ENCODE data around the gene LALBA. TPM values are rescaled to one million over a fixed set of nuclear protein-coding genes. Genes with fewer than 3 reads are reported as not detected.
"Not testable (repeated sequence)": the region's sequence is repeated elsewhere in the genome, so short reads cannot be mapped to it uniquely, and the experiment has no call there.

The LALBA gene
- total and polyA plus RNA-seq, 9 of the 15 experiments (the other 6 are each of a cell fraction or from before 2014, with no cell fraction given), result 0.21 TPM; not detected in 8

DNA sequence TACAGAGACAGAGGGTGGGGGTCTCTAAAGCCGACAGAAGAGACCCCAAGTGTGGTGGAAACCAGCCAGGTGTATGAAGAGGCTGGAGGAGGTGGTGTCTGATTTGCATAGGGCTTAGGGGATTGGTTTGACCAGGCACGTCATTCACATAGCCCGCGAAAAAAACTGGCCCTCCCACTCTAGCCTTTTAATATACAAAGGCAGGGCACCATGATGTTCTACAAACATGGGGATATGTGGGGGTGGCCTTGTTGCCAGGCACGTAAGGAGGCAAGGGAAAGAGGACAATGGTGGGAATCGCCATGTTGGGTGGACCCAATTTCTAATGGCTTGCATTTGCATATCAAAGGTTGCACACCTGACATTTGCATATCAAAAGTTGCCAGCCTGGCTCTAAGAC, 13.2 kb downstream of the LALBA start (continued):
- TF ChIP-seq, protein P1, sequence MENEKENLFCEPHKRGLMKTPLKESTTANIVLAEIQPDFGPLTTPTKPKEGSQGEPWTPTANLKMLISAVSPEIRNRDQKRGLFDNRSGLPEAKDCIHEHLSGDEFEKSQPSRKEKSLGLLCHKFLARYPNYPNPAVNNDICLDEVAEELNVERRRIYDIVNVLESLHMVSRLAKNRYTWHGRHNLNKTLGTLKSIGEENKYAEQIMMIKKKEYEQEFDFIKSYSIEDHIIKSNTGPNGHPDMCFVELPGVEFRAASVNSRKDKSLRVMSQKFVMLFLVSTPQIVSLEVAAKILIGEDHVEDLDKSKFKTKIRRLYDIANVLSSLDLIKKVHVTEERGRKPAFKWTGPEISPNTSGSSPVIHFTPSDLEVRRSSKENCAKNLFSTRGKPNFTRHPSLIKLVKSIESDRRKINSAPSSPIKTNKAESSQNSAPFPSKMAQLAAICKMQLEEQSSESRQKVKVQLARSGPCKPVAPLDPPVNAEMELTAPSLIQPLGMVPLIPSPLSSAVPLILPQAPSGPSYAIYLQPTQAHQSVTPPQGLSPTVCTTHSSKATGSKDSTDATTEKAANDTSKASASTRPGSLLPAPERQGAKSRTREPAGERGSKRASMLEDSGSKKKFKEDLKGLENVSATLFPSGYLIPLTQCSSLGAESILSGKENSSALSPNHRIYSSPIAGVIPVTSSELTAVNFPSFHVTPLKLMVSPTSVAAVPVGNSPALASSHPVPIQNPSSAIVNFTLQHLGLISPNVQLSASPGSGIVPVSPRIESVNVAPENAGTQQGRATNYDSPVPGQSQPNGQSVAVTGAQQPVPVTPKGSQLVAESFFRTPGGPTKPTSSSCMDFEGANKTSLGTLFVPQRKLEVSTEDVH (IDR thresholded peaks at IDR 0.05; ENCODE audit: low read depth, partially characterized antibody), result peak; percentile 80
- no peak for TF ChIP-seq NR2C1 (IDR thresholded peaks at IDR 0.05)
- TF ChIP-seq NR2C1 (tag; IDR thresholded peaks at IDR 0.05), result 0 out of 2 replicates have a peak, but pooled peaks have one; percentile 17
- no peak for TF ChIP-seq ATF1 (CRISPR knock-in tag; IDR thresholded peaks at IDR 0.05)
- TF ChIP-seq ATF1 (tag; IDR thresholded peaks at IDR 0.05), result peak; percentile 48; the same call in 1 of the 2 replicates
- TF ChIP-seq, protein P2, sequence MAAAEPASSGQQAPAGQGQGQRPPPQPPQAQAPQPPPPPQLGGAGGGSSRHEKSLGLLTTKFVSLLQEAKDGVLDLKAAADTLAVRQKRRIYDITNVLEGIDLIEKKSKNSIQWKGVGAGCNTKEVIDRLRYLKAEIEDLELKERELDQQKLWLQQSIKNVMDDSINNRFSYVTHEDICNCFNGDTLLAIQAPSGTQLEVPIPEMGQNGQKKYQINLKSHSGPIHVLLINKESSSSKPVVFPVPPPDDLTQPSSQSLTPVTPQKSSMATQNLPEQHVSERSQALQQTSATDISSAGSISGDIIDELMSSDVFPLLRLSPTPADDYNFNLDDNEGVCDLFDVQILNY (CRISPR knock-in tag; IDR thresholded peaks at IDR 0.05), result no peak

DNA sequence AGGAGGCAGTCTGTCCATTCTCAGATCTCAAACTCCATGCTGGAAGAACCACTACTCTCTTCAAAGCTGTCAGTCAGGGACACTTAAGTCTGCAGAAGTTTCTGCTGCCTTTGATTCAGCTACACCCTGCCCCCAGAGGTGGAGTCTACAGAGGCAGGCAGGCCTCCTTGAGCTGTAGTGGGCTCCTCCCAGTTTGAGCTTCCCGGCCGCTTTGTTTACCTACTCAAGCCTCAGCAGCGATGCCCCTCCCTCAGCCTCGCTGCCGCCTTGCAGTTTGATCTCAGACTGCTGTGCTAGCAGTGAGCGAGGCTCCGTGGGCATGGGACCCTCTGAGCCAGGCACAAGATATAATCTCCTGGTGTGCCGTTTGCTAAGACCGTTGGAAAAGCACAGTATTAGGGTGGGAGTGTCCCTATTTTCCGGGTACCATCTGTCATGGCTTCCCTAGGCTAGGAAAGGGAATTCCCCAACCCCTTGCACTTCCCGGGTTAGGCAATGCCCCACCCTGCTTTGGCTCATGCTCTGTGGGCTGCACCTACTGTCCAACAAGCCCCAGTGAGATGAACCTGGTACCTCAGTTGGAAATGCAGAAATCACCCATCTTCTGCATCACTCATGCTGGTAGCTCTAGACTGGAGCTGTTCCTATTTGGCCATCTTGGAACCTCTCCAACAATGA, 16.0 kb downstream of the LALBA start:
- H3K9me1 ChIP-seq (ENCODE audit: control insufficient read depth, insufficient read depth, low read length); H3K27me3 ChIP-seq (ENCODE audit: control insufficient read depth in 2 of 2, insufficient read depth in 2 of 2, low read length in 2 of 2); H3K27ac ChIP-seq (ENCODE audit: extremely low read depth, low read depth, low read length); CTCF ChIA-PET (ENCODE audit: low intra/inter-chr PET ratio); H3K36me3 ChIP-seq (ENCODE audit: control insufficient read depth, insufficient read depth, low read length); H4K20me1 ChIP-seq (replicated peaks; ENCODE audit: control insufficient read depth, insufficient read depth, low read length); H3K79me2 ChIP-seq (ENCODE audit: control insufficient read depth, insufficient read depth, low read length); BruUV-seq (replicated peaks); in situ Hi-C loops (cut with MboI); intact Hi-C loops (cut with micrococcal nuclease); H3K9me3 ChIP-seq (replicated peaks; ENCODE audit: control insufficient read depth, insufficient read depth, low read depth, low read length); FAIRE-seq; H3K9ac ChIP-seq (ENCODE audit: insufficient read depth in 1 of 2, low read depth in 2 of 2, low read length in 2 of 2): not testable (repeated sequence)
- Histone ChIP-seq H2AFZ (ENCODE audit: low read depth, low read length) (peak overlapping the region; percentile 81), H3K4me1 (replicated peaks in 1 of 2; ENCODE audit: control insufficient read depth in 2 of 2, insufficient read depth in 2 of 2, low read length in 2 of 2) (peaks cover 3 to 19% of the 10 kb centered on the region in 2 experiments; a peak in 4 of 5 replicates), H3K4me3 (0 out of 2 replicates have a peak overlapping the region, but pooled peaks have one; percentile 21), H3K4me2 (ENCODE audit: insufficient read depth, low read length) (peak overlapping the region; percentile 78)
- peak in 1 of 4 experiments; percentile 65 for DNase-seq (ENCODE audit: extremely low read depth in 1 of 4, low spot score in 3 of 4)
- TF ChIP-seq MEIS2 (IDR thresholded peaks at IDR 0.05; ENCODE audit: partially characterized antibody), result peak; percentile 25
- TF ChIP-seq, protein P3, sequence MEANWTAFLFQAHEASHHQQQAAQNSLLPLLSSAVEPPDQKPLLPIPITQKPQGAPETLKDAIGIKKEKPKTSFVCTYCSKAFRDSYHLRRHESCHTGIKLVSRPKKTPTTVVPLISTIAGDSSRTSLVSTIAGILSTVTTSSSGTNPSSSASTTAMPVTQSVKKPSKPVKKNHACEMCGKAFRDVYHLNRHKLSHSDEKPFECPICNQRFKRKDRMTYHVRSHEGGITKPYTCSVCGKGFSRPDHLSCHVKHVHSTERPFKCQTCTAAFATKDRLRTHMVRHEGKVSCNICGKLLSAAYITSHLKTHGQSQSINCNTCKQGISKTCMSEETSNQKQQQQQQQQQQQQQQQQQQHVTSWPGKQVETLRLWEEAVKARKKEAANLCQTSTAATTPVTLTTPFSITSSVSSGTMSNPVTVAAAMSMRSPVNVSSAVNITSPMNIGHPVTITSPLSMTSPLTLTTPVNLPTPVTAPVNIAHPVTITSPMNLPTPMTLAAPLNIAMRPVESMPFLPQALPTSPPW (CRISPR knock-in tag; IDR thresholded peaks at IDR 0.05), result peak; percentile 28; the same call in 1 of the 2 replicates
- TF ChIP-seq, protein P4, sequence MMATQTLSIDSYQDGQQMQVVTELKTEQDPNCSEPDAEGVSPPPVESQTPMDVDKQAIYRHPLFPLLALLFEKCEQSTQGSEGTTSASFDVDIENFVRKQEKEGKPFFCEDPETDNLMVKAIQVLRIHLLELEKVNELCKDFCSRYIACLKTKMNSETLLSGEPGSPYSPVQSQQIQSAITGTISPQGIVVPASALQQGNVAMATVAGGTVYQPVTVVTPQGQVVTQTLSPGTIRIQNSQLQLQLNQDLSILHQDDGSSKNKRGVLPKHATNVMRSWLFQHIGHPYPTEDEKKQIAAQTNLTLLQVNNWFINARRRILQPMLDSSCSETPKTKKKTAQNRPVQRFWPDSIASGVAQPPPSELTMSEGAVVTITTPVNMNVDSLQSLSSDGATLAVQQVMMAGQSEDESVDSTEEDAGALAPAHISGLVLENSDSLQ (IDR thresholded peaks at IDR 0.05), result peak; percentile 84
- TF ChIP-seq CTBP1 (IDR thresholded peaks at IDR 0.05; ENCODE audit: borderline replicate concordance), result peak; percentile 35; the same call in 1 of the 2 replicates
- TF ChIP-seq FOXA3 (CRISPR knock-in tag; conservative IDR thresholded peaks at IDR 0.05 in 1 of 2, IDR thresholded peaks at IDR 0.05 in 1 of 2), result peak; percentile 68 to 83
- TF ChIP-seq FOXK2 (conservative IDR thresholded peaks at IDR 0.05 in 1 of 2, IDR thresholded peaks at IDR 0.05 in 1 of 2; ENCODE audit: low read depth in 2 of 2), result peak; percentile 71 to 75
- peak; percentile 41 to 61; a peak in 3 of 4 replicates for TF ChIP-seq MAZ (CRISPR knock-in tag; conservative IDR thresholded peaks at IDR 0.05 in 1 of 2, IDR thresholded peaks at IDR 0.05 in 1 of 2)
- POLR2A ChIA-PET, result interaction anchor here (0.5 to 1.2 kb wide), 4 partner anchors 38 to 848 kb away, joined by 3 to 4 read pairs (median 3); partner anchors contain the start of gene RPAP3
- peak; percentile 78 for ATAC-seq
- WGBS (ENCODE audit: insufficient coverage, low coverage, missing lambda C conversion rate), result 3% methylated on average over 11 of the region's 11 CpGs
